Calu3 (cell line): Measurements from ENCODE around the gene GRHPR. TPM values are rescaled to one million over a fixed set of nuclear protein-coding genes. Genes with fewer than 3 reads are reported as not detected.

Source experiments
- BruUV-seq: library from RNA; stranded (reverse); fragments of 400-500 nt; replicated peaks from 2 replicates; lab custom pipeline; 2021; lab: Mats Ljungman, UMichigan
- CTCF ChIA-PET: fragments of 300-600 bp; sonication (Branson Sonifier 250); formaldehyde crosslinking; loops from one replicate; lab custom pipeline; 2022; ENCODE audit warnings: antibody characterized with exemption; lab: Charles Lee
- DNase-seq: peaks from one replicate; pipeline ENCODE4 v3.0.0; 2022
- H3K27ac Mint-ChIP-seq: one replicate; pipeline ENCODE4 v1.8.0; 2022; ENCODE audit warnings: mixed read lengths; ENCODE audit not compliant: unreplicated experiment
- H3K27me3 Mint-ChIP-seq: one replicate; pipeline ENCODE4 v1.8.0; 2022; ENCODE audit warnings: mixed read lengths; ENCODE audit not compliant: unreplicated experiment
- H3K36me3 Mint-ChIP-seq: one replicate; pipeline ENCODE4 v1.8.0; 2022; ENCODE audit warnings: mild to moderate bottlenecking, moderate library complexity, mixed read lengths; ENCODE audit not compliant: insufficient read depth, unreplicated experiment
- H3K4me1 Mint-ChIP-seq: one replicate; pipeline ENCODE4 v1.8.0; 2022; ENCODE audit warnings: mild to moderate bottlenecking, low read depth, mixed read lengths; ENCODE audit not compliant: unreplicated experiment
- H3K4me3 Mint-ChIP-seq: one replicate; pipeline ENCODE4 v1.8.0; 2022; ENCODE audit warnings: mild to moderate bottlenecking, low read depth, moderate library complexity, mixed read lengths; ENCODE audit not compliant: unreplicated experiment
- H3K9me3 Mint-ChIP-seq: one replicate; pipeline ENCODE4 v1.8.0; 2022; ENCODE audit warnings: low read depth, mixed read lengths; ENCODE audit not compliant: unreplicated experiment
- CTCF ChIP-seq: fragments of 200-600 bp; IDR thresholded peaks from one replicate; pipeline ENCODE4 v1.8.0; 2022; ENCODE audit warnings: antibody characterized with exemption; ENCODE audit not compliant: unreplicated experiment
- intact Hi-C: fragments of 100-400 bp; cut with micrococcal nuclease; formaldehyde crosslinking; loops from one replicate; pipeline ENCODE4 v1.10.0; 2022; ENCODE audit not compliant: unreplicated experiment
- total RNA-seq: library from RNA; stranded (reverse); gene quantifications from 2 replicates; pipeline ENCODE4 v1.2.3, GENCODE V29; 2022

The GRHPR gene
- total RNA-seq, 1 experiment from 2014 or later = 28.0 TPM

GRCh38 chr9:37429441-37430285 is 7.2 kb downstream of the GRHPR start:
- no TSS peak for BruUV-seq
- no peak for DNase-seq
- intact Hi-C loops = no loop called here
- Mint-ChIP-seq H3K4me3 (no peak overlapping the region), H3K4me1 (no peaks in the 10 kb centered on the region), H3K36me3 (no peaks in the 10 kb centered on the region), H3K27me3 (no peaks in the 10 kb centered on the region), H3K9me3 (no peaks in the 10 kb centered on the region), H3K27ac (no peak overlapping the region)
- CTCF ChIA-PET = no interaction called here
- no peak for TF ChIP-seq CTCF

GRCh38 chr9:37430841-37431597 is 8.5 kb downstream of the GRHPR start:
- BruUV-seq = no TSS peak
- Mint-ChIP-seq H3K27me3 (no peaks in the 10 kb centered on the region), H3K4me3 (no peak overlapping the region), H3K4me1 (no peaks in the 10 kb centered on the region), H3K9me3 (no peaks in the 10 kb centered on the region), H3K27ac (no peak overlapping the region), H3K36me3 (no peaks in the 10 kb centered on the region)
- intact Hi-C loops = no loop called here
- no peak for TF ChIP-seq CTCF
- DNase-seq = no peak
- CTCF ChIA-PET = no interaction called here

- Mint-ChIP-seq H3K9me3 (no peaks in the 10 kb centered on the region), H3K4me3 (no peak overlapping the region), H3K36me3 (no peaks in the 10 kb centered on the region), H3K27ac (no peak overlapping the region), H3K4me1 (no peaks in the 10 kb centered on the region), H3K27me3 (no peaks in the 10 kb centered on the region)
- CTCF ChIA-PET = no interaction called here
- no peak for DNase-seq
- TF ChIP-seq CTCF = no peak
- intact Hi-C loops = no loop called here
- BruUV-seq = no TSS peak
These were observed 9.5 kb downstream of the GRHPR start for GRCh38 chr9:37432020-37432419.

GRCh38 chr9:37433867-37434371 is 11.4 kb downstream of the GRHPR start:
- Mint-ChIP-seq H3K9me3 (no peaks in the 10 kb centered on the region), H3K27me3 (no peaks in the 10 kb centered on the region), H3K4me1 (no peaks in the 10 kb centered on the region), H3K4me3 (no peak overlapping the region), H3K27ac (no peak overlapping the region), H3K36me3 (no peaks in the 10 kb centered on the region)
- DNase-seq = no peak
- CTCF ChIA-PET = no interaction called here
- no TSS peak for BruUV-seq
- intact Hi-C loops = no loop called here
- TF ChIP-seq CTCF = no peak
